Activated naive CD8-positive, alpha-beta T cell treated with anti-CD3 and anti-CD28 coated beads, Interleukin-2, amount 50 U/mL, for 24 hours (primary cell): Measurements from ENCODE around the gene ATP5F1C.
A peak's percentile ranks its signal among the peaks of the same experiment; 100 is the strongest.
"Not testable (repeated sequence)": the region's sequence is repeated elsewhere in the genome, so short reads cannot be mapped to it uniquely, and the experiment has no call there.

Experiments
- ATAC-seq: fragments of 150-1000 bp; cut with Tn5 transposase; one replicate; pipeline ENCODE4 v1.10.0; 2021
- DNase-seq: peaks from one replicate; pipeline ENCODE4 v3.0.0; 2021
- H3K27ac Mint-ChIP-seq: one replicate; pipeline ENCODE4 v1.8.0; 2021; ENCODE audit warnings: mild to moderate bottlenecking, mixed read lengths
- H3K27me3 Mint-ChIP-seq: one replicate; pipeline ENCODE4 v1.8.0; 2021; ENCODE audit warnings: mixed read lengths
- H3K36me3 Mint-ChIP-seq: one replicate; pipeline ENCODE4 v1.8.0; 2021; ENCODE audit warnings: low read depth, mixed read lengths
- H3K4me1 Mint-ChIP-seq: one replicate; pipeline ENCODE4 v1.8.0; 2021; ENCODE audit warnings: mixed read lengths
- H3K4me3 Mint-ChIP-seq: one replicate; pipeline ENCODE4 v1.8.0; 2021; ENCODE audit warnings: mild to moderate bottlenecking, moderate library complexity, mixed read lengths
- H3K9me3 Mint-ChIP-seq: one replicate; pipeline ENCODE4 v1.8.0; 2021; ENCODE audit warnings: mixed read lengths

ATP5F1C gene

GRCh38 chr10:7787857-7788638 lies at the start of gene ATP5F1C, which contains the start of gene KIN:
ATP5F1C (plus strand) TSS chr10:7788177; CDS start chr10:7788208, 31 bp downstream.
KIN (minus strand) TSS chr10:7787993; CDS start chr10:7787933, 60 bp downstream.
- Mint-ChIP-seq H3K4me1 (peaks cover 54% of the 10 kb centered on the region), H3K36me3 (peaks cover 20% of the 10 kb centered on the region), H3K27ac (no peak within 1 kb of the TSS), H3K27me3 (no peaks in the 10 kb centered on the region), H3K9me3 (no peaks in the 10 kb centered on the region), H3K4me3 (no peak within 1 kb of the TSS)
- peak; percentile 98 for DNase-seq
- ATAC-seq = peak; percentile 95

- Mint-ChIP-seq H3K9me3 (no peaks in the 10 kb centered on the region), H3K4me1 (no peaks in the 10 kb centered on the region), H3K27ac (no peak overlapping the region), H3K36me3 (no peaks in the 10 kb centered on the region), H3K4me3 (no peak overlapping the region), H3K27me3 (no peaks in the 10 kb centered on the region)
- ATAC-seq (no peak), DNase-seq (no peak)
These were observed 49.2 kb upstream of the ATP5F1C start for GRCh38 chr10:7738536-7739407.

DNA sequence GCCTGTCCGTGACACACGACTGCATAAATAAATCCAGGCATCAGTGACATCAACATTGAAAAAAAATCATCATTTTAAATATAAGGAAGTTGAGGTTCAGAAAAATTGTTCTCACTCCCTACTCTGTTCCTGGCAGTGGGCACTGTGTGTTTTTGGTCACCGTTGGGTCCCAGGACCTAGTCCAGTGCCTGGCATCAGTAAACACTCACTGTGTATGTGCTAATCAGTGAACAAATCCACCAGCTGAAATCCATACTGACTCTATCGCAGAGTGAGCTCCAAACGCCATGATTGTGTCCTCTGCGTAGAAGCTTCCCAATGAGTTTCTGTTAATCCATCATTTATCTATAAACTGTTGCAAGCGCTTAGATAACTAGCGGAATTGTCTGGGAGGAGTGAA lies 43.7 kb upstream of the ATP5F1C start:
- H3K27me3 Mint-ChIP-seq = no peaks in the 10 kb centered on the region
- ATAC-seq (no peak), DNase-seq (no peak)
- no peaks in the 10 kb centered on the region for H3K9me3 Mint-ChIP-seq
- no peaks in the 10 kb centered on the region for H3K4me1 Mint-ChIP-seq
- peaks cover 2% of the 10 kb centered on the region for H3K36me3 Mint-ChIP-seq
- H3K4me3 Mint-ChIP-seq = no peak overlapping the region
- no peak overlapping the region for H3K27ac Mint-ChIP-seq

DNA sequence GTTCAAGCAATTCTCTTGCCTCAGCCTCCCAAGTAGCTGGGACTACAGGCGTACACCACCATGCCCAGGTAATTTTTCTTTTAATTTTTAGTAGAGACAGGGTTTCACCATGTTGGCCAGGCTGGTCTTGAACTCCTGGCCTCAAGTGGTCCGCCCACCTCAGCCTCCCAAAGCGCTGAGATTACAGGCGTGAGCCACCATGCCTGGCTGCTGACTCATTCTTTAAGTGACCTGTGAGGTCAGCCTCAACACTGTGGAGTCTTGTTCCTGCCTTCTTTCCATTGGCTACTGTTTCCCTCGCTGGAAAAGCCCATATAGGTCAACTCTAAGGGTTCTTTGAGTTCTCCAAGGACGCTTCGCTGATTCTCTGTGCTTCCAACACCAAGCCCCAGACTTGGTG lies 39.3 kb upstream of the ATP5F1C start:
- not testable (repeated sequence) for ATAC-seq, DNase-seq, H3K4me1 Mint-ChIP-seq, H3K27me3 Mint-ChIP-seq, H3K27ac Mint-ChIP-seq, H3K9me3 Mint-ChIP-seq, H3K4me3 Mint-ChIP-seq
- H3K36me3 Mint-ChIP-seq = peaks cover 19% of the 10 kb centered on the region

DNA sequence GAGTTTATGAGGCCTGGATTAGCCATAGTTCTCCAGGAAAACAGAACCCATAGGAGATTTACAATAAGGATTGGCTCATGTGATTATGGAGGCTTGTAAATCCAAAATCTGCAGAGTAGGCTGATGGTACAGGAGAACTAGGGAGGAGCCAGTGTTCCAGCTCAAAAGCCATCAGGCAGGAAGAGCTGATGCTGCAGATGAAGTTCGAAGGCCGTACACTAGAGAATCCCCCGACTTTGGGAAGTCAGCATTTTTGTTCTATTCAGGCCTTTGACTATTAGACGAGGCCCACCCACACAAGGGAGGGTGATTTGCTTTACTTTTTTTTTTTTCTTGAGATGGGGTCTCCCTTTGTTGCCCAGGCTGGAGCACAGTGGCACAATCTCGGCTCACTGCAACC lies 37.8 kb upstream of the ATP5F1C start:
- Mint-ChIP-seq H3K9me3 (no peaks in the 10 kb centered on the region), H3K4me3 (no peak overlapping the region), H3K27me3 (no peaks in the 10 kb centered on the region), H3K4me1 (no peaks in the 10 kb centered on the region), H3K27ac (no peak overlapping the region), H3K36me3 (peaks cover 30% of the 10 kb centered on the region)
- no peak for DNase-seq
- no peak for ATAC-seq

DNA sequence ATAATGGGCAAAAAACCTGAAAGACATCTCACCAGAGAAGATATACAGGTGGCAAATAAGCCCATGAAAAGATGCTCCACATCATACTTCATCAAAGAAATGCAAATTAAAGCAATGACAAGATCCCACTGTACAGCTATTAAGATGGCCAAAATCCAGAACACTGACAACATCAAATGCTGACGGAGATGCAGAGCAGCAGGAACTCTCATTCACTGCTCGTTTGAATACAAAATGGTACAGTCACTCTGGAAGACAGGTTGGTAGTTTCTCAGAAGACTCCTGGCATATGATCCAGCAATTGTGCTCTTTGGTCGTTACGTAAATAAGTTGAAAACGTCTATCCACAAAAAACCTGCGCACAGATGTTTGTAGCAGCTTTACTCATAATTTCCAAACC lies 35.7 kb upstream of the ATP5F1C start:
- no peak overlapping the region for H3K27ac Mint-ChIP-seq
- peaks cover 37% of the 10 kb centered on the region for H3K36me3 Mint-ChIP-seq
- no peaks in the 10 kb centered on the region for H3K27me3 Mint-ChIP-seq
- ATAC-seq = no peak
- H3K4me3 Mint-ChIP-seq = no peak overlapping the region
- no peaks in the 10 kb centered on the region for H3K9me3 Mint-ChIP-seq
- no peaks in the 10 kb centered on the region for H3K4me1 Mint-ChIP-seq
- DNase-seq = no peak

GRCh38 chr10:7755103-7755502 lies 32.9 kb upstream of the ATP5F1C start:
- no peaks in the 10 kb centered on the region for H3K27me3 Mint-ChIP-seq
- peaks cover 46% of the 10 kb centered on the region for H3K36me3 Mint-ChIP-seq
- H3K9me3 Mint-ChIP-seq = no peaks in the 10 kb centered on the region
- ATAC-seq (no peak), DNase-seq (no peak)
- no peaks in the 10 kb centered on the region for H3K4me1 Mint-ChIP-seq
- H3K27ac Mint-ChIP-seq = no peak overlapping the region
- H3K4me3 Mint-ChIP-seq = no peak overlapping the region

- no peak overlapping the region for H3K27ac Mint-ChIP-seq
- H3K4me3 Mint-ChIP-seq = no peak overlapping the region
- DNase-seq = peak; percentile 5
- no peaks in the 10 kb centered on the region for H3K9me3 Mint-ChIP-seq
- H3K4me1 Mint-ChIP-seq = no peaks in the 10 kb centered on the region
- no peak for ATAC-seq
- H3K36me3 Mint-ChIP-seq = peaks cover 53% of the 10 kb centered on the region
- no peaks in the 10 kb centered on the region for H3K27me3 Mint-ChIP-seq
These were observed 31.5 kb upstream of the ATP5F1C start for GRCh38 chr10:7756360-7756992.

DNA sequence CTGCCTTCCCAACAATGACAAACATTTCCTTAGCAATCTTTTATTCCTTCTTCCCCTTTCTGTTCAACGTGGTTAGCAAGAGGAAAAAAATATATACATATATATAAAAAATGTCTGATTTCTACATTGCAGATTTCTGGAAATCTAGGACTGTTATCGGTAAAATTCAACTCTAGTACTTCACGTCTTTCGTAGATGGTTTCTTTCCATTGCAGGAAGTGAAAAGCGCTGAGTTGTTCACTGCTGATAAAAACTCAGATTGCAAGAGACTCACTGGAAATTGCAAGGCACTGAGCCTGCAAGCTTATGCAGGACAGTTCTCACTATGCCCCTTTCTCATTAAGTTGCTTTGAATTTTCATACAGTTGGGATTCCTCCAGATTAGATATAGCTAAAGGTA lies 24.0 kb upstream of the ATP5F1C start:
- no peaks in the 10 kb centered on the region for H3K9me3 Mint-ChIP-seq
- ATAC-seq = no peak
- DNase-seq = no peak
- H3K4me1 Mint-ChIP-seq = no peaks in the 10 kb centered on the region
- no peak overlapping the region for H3K4me3 Mint-ChIP-seq
- H3K27ac Mint-ChIP-seq = no peak overlapping the region
- H3K36me3 Mint-ChIP-seq = peaks cover 42% of the 10 kb centered on the region
- H3K27me3 Mint-ChIP-seq = no peaks in the 10 kb centered on the region

DNA sequence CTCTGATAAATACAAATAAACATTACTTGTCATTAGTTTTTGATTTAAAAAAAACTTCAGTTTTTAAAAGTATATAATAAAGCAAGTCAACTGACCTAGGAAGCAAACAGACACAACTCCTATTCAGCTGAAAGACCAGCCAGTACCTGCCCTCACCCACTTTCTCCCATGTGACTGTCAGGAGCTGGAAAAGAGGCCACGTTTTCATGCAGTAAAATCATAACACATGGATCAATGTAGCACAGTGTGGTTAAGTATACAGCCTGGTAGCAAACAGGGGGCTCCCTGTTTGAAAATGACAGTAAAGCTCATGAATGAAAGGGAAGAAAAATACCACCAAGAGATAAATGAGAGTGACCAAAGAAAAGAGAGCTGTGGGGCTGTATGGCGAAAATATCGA lies 21.7 kb upstream of the ATP5F1C start:
- Mint-ChIP-seq H3K4me1 (no peaks in the 10 kb centered on the region), H3K27me3 (no peaks in the 10 kb centered on the region), H3K27ac (no peak overlapping the region), H3K36me3 (peaks cover 39% of the 10 kb centered on the region), H3K9me3 (no peaks in the 10 kb centered on the region), H3K4me3 (no peak overlapping the region)
- ATAC-seq (no peak), DNase-seq (no peak)

- no peak for ATAC-seq
- no peaks in the 10 kb centered on the region for H3K27me3 Mint-ChIP-seq
- H3K27ac Mint-ChIP-seq = no peak overlapping the region
- no peak for DNase-seq
- peaks cover 36% of the 10 kb centered on the region for H3K36me3 Mint-ChIP-seq
- no peaks in the 10 kb centered on the region for H3K4me1 Mint-ChIP-seq
- no peak overlapping the region for H3K4me3 Mint-ChIP-seq
- H3K9me3 Mint-ChIP-seq = no peaks in the 10 kb centered on the region
These were observed 20.8 kb upstream of the ATP5F1C start for GRCh38 chr10:7767209-7767608.

GRCh38 chr10:7768417-7768816 lies 19.6 kb upstream of the ATP5F1C start:
- Mint-ChIP-seq H3K4me3 (no peak overlapping the region), H3K4me1 (no peaks in the 10 kb centered on the region), H3K27me3 (no peaks in the 10 kb centered on the region), H3K9me3 (no peaks in the 10 kb centered on the region), H3K36me3 (peaks cover 37% of the 10 kb centered on the region), H3K27ac (no peak overlapping the region)
- DNase-seq (no peak), ATAC-seq (no peak)

GRCh38 chr10:7773845-7774801 lies 13.9 kb upstream of the ATP5F1C start:
- H3K27ac Mint-ChIP-seq = no peak overlapping the region
- no peak for DNase-seq
- H3K4me1 Mint-ChIP-seq = peaks cover 3% of the 10 kb centered on the region
- ATAC-seq = no peak
- peaks cover 41% of the 10 kb centered on the region for H3K36me3 Mint-ChIP-seq
- H3K9me3 Mint-ChIP-seq = no peaks in the 10 kb centered on the region
- H3K4me3 Mint-ChIP-seq = no peak overlapping the region
- no peaks in the 10 kb centered on the region for H3K27me3 Mint-ChIP-seq

- no peak overlapping the region for H3K27ac Mint-ChIP-seq
- no peak overlapping the region for H3K4me3 Mint-ChIP-seq
- DNase-seq = no peak
- no peaks in the 10 kb centered on the region for H3K9me3 Mint-ChIP-seq
- H3K36me3 Mint-ChIP-seq = peaks cover 51% of the 10 kb centered on the region
- H3K4me1 Mint-ChIP-seq = peaks cover 3% of the 10 kb centered on the region
- H3K27me3 Mint-ChIP-seq = no peaks in the 10 kb centered on the region
- ATAC-seq = no peak
These were observed 11.2 kb upstream of the ATP5F1C start for GRCh38 chr10:7776777-7777176.
